ENCODE data around the gene IREB2.

IREB2 gene

GRCh38 chr15:78453447-78453846, 15.4 kb downstream of the IREB2 start:
- TF ChIP-seq FOXP2 (optimal IDR thresholded peaks at IDR 0.05; ENCODE audit: borderline replicate concordance, extremely low read depth, extremely low read length, insufficient read depth) (no peak), SIN3A (IDR thresholded peaks at IDR 0.05; ENCODE audit: borderline replicate concordance, insufficient read depth, low read length) (no peak), TAF1 (IDR thresholded peaks at IDR 0.05; ENCODE audit: borderline replicate concordance, insufficient read depth, low read length) (no peak), POLR2AphosphoS5 (IDR thresholded peaks at IDR 0.05; ENCODE audit: low read depth, low read length) (no peak), REST (IDR thresholded peaks at IDR 0.05; ENCODE audit: insufficient read depth in 1 of 2, low read depth in 2 of 2, low read length in 2 of 2) (no peak)

- no peak for TF ChIP-seq SIN3A (IDR thresholded peaks at IDR 0.05; ENCODE audit: borderline replicate concordance, insufficient read depth, low read length)
- TF ChIP-seq FOXP2 (optimal IDR thresholded peaks at IDR 0.05; ENCODE audit: borderline replicate concordance, extremely low read depth, extremely low read length, insufficient read depth) = no peak
- no peak for TF ChIP-seq POLR2AphosphoS5 (IDR thresholded peaks at IDR 0.05; ENCODE audit: low read depth, low read length)
- TF ChIP-seq TAF1 (IDR thresholded peaks at IDR 0.05; ENCODE audit: borderline replicate concordance, insufficient read depth, low read length) = no peak
- no peak for TF ChIP-seq REST (IDR thresholded peaks at IDR 0.05; ENCODE audit: insufficient read depth in 1 of 2, low read depth in 2 of 2, low read length in 2 of 2)
These were observed 17.0 kb downstream of the IREB2 start for GRCh38 chr15:78454992-78455391.

GRCh38 chr15:78455749-78456148, 17.7 kb downstream of the IREB2 start:
- TF ChIP-seq FOXP2 (optimal IDR thresholded peaks at IDR 0.05; ENCODE audit: borderline replicate concordance, extremely low read depth, extremely low read length, insufficient read depth) (no peak), REST (IDR thresholded peaks at IDR 0.05; ENCODE audit: insufficient read depth in 1 of 2, low read depth in 2 of 2, low read length in 2 of 2) (no peak), TAF1 (IDR thresholded peaks at IDR 0.05; ENCODE audit: borderline replicate concordance, insufficient read depth, low read length) (no peak), POLR2AphosphoS5 (IDR thresholded peaks at IDR 0.05; ENCODE audit: low read depth, low read length) (no peak), SIN3A (IDR thresholded peaks at IDR 0.05; ENCODE audit: borderline replicate concordance, insufficient read depth, low read length) (no peak)

GRCh38 chr15:78456426-78456825, 18.4 kb downstream of the IREB2 start:
- TF ChIP-seq POLR2AphosphoS5 (IDR thresholded peaks at IDR 0.05; ENCODE audit: low read depth, low read length) = no peak

DNA sequence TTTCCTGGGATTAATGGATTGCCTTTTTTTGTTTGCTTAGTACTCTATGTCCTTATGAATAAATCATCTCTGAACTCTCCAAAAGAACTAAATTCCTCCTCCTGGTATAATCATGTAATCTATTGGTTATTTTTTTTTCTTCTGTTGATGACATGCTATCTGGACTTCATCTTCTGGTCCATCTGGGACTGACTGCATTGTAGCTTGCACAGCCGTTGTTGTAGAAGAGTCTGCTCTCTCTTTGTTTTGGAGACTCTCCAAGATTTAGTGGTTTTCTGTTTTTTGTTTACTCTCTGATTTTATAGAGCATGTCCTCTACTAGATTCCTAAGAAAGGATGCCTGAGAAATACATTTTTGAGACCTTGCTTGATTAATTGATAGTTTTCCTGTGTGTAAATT, 19.1 kb downstream of the IREB2 start:
- no peak for TF ChIP-seq SIN3A (IDR thresholded peaks at IDR 0.05; ENCODE audit: borderline replicate concordance, insufficient read depth, low read length)
- no peak for TF ChIP-seq POLR2AphosphoS5 (IDR thresholded peaks at IDR 0.05; ENCODE audit: low read depth, low read length)
- no peak for TF ChIP-seq TAF1 (IDR thresholded peaks at IDR 0.05; ENCODE audit: borderline replicate concordance, insufficient read depth, low read length)
- TF ChIP-seq REST (IDR thresholded peaks at IDR 0.05; ENCODE audit: insufficient read depth in 1 of 2, low read depth in 2 of 2, low read length in 2 of 2) = no peak
- no peak for TF ChIP-seq FOXP2 (optimal IDR thresholded peaks at IDR 0.05; ENCODE audit: borderline replicate concordance, extremely low read depth, extremely low read length, insufficient read depth)
